HCT116 (cell line): ENCODE measurements around the gene R3HDML.

Experiments
- CEBPB ChIP-seq: IDR thresholded peaks from 2 replicates; pipeline ENCODE4 v1.6.1; 2012; ENCODE audit warnings: low read depth
- EZH2 ChIP-seq: fragments of 200-600 bp; sonication (generic); IDR thresholded peaks from 2 replicates; pipeline ENCODE4 v1.6.1; 2017; ENCODE audit warnings: antibody characterized with exemption, mixed run types
- JUND ChIP-seq: IDR thresholded peaks from 2 replicates; pipeline ENCODE4 v1.6.1; 2012
- POLR2A ChIP-seq: IDR thresholded peaks from 2 replicates; pipeline ENCODE4 v1.7.0; 2011; ENCODE audit warnings: borderline replicate concordance; ENCODE audit not compliant: insufficient read depth, insufficient read length; ENCODE audit errors: extremely low read depth
- POLR2AphosphoS5 ChIP-seq: IDR thresholded peaks from 2 replicates; pipeline ENCODE4 v1.6.1; 2011; ENCODE audit warnings: mild to moderate bottlenecking, low read depth, low read length, moderate library complexity
- RAD21 ChIP-seq: IDR thresholded peaks from 2 replicates; pipeline ENCODE4 v1.6.1; 2012; ENCODE audit warnings: low read depth, mild to moderate bottlenecking
- TCF7L2 ChIP-seq: IDR thresholded peaks from 2 replicates; pipeline ENCODE4 v1.7.0; 2011; ENCODE audit warnings: borderline replicate concordance, inconsistent platforms; ENCODE audit not compliant: insufficient read depth, insufficient read length; ENCODE audit errors: extremely low read depth
- YY1 ChIP-seq: IDR thresholded peaks from 2 replicates; pipeline ENCODE4 v1.6.1; 2011; ENCODE audit warnings: low read length, low read depth, moderate library complexity, mild to moderate bottlenecking; ENCODE audit not compliant: insufficient replicate concordance; ENCODE audit errors: extremely low read depth
- ZFX ChIP-seq: fragments of 450-650 bp; IDR thresholded peaks from 2 replicates; pipeline ENCODE4 v1.6.1; 2017
- ZNF274 ChIP-seq: fragments of 200-500 bp; sonication (Bioruptor generic); IDR thresholded peaks from 2 replicates; pipeline ENCODE4 v1.6.1; 2014; ENCODE audit warnings: mild to moderate bottlenecking, low read depth, low read length, inconsistent platforms
- TF ChIP-seq, protein P1 (sequence below): IDR thresholded peaks from 2 replicates; pipeline ENCODE4 v1.6.1; 2012
- TF ChIP-seq, protein P2 (sequence below), 3 experiments: fragments of 200-600 bp in 1 of 3; sonication (generic) in 1 of 3; IDR thresholded peaks in 2 of 3; conservative IDR thresholded peaks in 1 of 3; 2 replicates each; pipeline ENCODE4 v1.5.1; 2012 to 2017; ENCODE audit warnings: low read depth in 2 of 3, low read length in 2 of 3, antibody characterized with exemption in 1 of 3, borderline replicate concordance in 1 of 3, control low read depth in 1 of 3, mild to moderate bottlenecking in 1 of 3, mixed read lengths in 1 of 3, mixed run types in 1 of 3, moderate library complexity in 1 of 3; ENCODE audit not compliant: insufficient read depth in 1 of 3

DNA sequence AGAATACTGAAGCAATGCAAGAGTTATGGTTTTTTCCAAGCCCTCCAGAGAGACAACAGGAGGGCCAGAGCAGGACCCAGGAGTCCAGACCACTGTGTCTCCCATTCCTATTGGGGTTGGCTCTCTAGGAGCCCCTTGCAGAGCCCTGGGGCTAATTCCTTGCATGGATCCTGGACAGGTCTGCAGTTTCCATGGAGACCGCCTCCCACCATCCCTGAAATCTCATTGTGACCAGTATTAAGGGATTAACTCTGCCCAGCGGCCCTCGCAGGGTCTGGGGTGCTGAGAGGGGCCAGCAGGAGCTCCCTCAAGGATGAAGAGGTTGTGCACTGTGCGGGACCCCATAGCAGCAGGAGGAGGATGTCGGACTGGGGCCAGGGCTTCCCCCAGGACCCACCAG is 53.4 kb downstream of the R3HDML start:
- TF ChIP-seq, protein P1, sequence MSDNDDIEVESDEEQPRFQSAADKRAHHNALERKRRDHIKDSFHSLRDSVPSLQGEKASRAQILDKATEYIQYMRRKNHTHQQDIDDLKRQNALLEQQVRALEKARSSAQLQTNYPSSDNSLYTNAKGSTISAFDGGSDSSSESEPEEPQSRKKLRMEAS = no peak
- TF ChIP-seq POLR2A (no peak), ZFX (no peak), CEBPB (no peak), POLR2AphosphoS5 (no peak), ZNF274 (no peak), YY1 (no peak), TCF7L2 (no peak), JUND (no peak), EZH2 (no peak), RAD21 (no peak)
- TF ChIP-seq, protein P2, sequence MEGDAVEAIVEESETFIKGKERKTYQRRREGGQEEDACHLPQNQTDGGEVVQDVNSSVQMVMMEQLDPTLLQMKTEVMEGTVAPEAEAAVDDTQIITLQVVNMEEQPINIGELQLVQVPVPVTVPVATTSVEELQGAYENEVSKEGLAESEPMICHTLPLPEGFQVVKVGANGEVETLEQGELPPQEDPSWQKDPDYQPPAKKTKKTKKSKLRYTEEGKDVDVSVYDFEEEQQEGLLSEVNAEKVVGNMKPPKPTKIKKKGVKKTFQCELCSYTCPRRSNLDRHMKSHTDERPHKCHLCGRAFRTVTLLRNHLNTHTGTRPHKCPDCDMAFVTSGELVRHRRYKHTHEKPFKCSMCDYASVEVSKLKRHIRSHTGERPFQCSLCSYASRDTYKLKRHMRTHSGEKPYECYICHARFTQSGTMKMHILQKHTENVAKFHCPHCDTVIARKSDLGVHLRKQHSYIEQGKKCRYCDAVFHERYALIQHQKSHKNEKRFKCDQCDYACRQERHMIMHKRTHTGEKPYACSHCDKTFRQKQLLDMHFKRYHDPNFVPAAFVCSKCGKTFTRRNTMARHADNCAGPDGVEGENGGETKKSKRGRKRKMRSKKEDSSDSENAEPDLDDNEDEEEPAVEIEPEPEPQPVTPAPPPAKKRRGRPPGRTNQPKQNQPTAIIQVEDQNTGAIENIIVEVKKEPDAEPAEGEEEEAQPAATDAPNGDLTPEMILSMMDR (IDR thresholded peaks at IDR 0.05 in 2 of 3, conservative IDR thresholded peaks at IDR 0.05 in 1 of 3; ENCODE audit: borderline replicate concordance in 1 of 3, insufficient read depth in 1 of 3, low read depth in 2 of 3, low read length in 2 of 3) = no peak
